ENCODE measurements around the gene CDKN2B-AS1. TPM values are rescaled to one million over a fixed set of nuclear protein-coding genes. Genes with fewer than 3 reads are reported as not detected.

Gene CDKN2B-AS1
- total and polyA plus RNA-seq, 2 experiments from 2014 or later, result 0.14 TPM; not detected in 1

- H3K4me3 Mint-ChIP-seq, result no peak overlapping the region
- TF ChIP-seq CTCF (conservative IDR thresholded peaks at IDR 0.05; ENCODE audit: low read depth in 2 of 2), result peak; percentile 62 to 78
- TF ChIP-seq EZH2phosphoT487 (IDR thresholded peaks at IDR 0.05; ENCODE audit: unreplicated experiment), result no peak
- H3K27me3 ChIP-seq (ENCODE audit: insufficient read depth), result no peaks in the 10 kb centered on the region
Observed at GRCh38 chr9:22119522-22120158, 125.0 kb downstream of the CDKN2B-AS1 start.

GRCh38 chr9:22120159-22120549 lies 125.6 kb downstream of the CDKN2B-AS1 start:
- H3K4me1 Mint-ChIP-seq, result peaks cover 18% of the 10 kb centered on the region
- H3K36me3 Mint-ChIP-seq (ENCODE audit: low read depth), result no peaks in the 10 kb centered on the region
- H3K4me3 Mint-ChIP-seq, result no peak overlapping the region
- no peaks in the 10 kb centered on the region for H3K9me3 Mint-ChIP-seq
- Histone ChIP-seq H4K20me1 (replicated peaks; ENCODE audit: insufficient read depth) (no peaks in the 10 kb centered on the region), H3F3A (replicated peaks; ENCODE audit: low read depth) (no peaks in the 10 kb centered on the region), H3K27ac (ENCODE audit: low read depth) (no peak overlapping the region), H3K36me3 (ENCODE audit: insufficient read depth) (no peaks in the 10 kb centered on the region), H3K4me3 (no peak overlapping the region), H2AFZ (no peak overlapping the region), H3K27me3 (ENCODE audit: insufficient read depth) (no peaks in the 10 kb centered on the region), H3K4me2 (no peak overlapping the region), H3K79me2 (replicated peaks; ENCODE audit: insufficient read depth) (no peaks in the 10 kb centered on the region), H3K9me2 (ENCODE audit: insufficient read depth) (no peaks in the 10 kb centered on the region), H3K4me1 (ENCODE audit: insufficient read depth) (peaks cover 22% of the 10 kb centered on the region)
- DNase-seq (ENCODE audit: low spot score) (no peak), ATAC-seq (no peak)
- H3K27ac Mint-ChIP-seq, result no peak overlapping the region
- no peaks in the 10 kb centered on the region for H3K27me3 Mint-ChIP-seq (ENCODE audit: insufficient read depth, low read depth, poor library complexity)
- TF ChIP-seq JUNB (IDR thresholded peaks at IDR 0.05; ENCODE audit: unreplicated experiment), result no peak
- no peak for TF ChIP-seq ZNF462 (CRISPR knock-in tag; IDR thresholded peaks at IDR 0.05)
- TF ChIP-seq EZH2phosphoT487 (IDR thresholded peaks at IDR 0.05; ENCODE audit: unreplicated experiment), result no peak
- no peak for TF ChIP-seq ZNF114 (CRISPR knock-in tag; IDR thresholded peaks at IDR 0.05)
- TF ChIP-seq NANOG (IDR thresholded peaks at IDR 0.05; ENCODE audit: borderline replicate concordance), result no peak
- no peak for TF ChIP-seq CTCF (conservative IDR thresholded peaks at IDR 0.05; ENCODE audit: low read depth in 2 of 2)
- TF ChIP-seq CREB1 (CRISPR knock-in tag; IDR thresholded peaks at IDR 0.05; ENCODE audit: low read depth), result no peak
- TF ChIP-seq STAT1 (IDR thresholded peaks at IDR 0.05; ENCODE audit: unreplicated experiment), result no peak
- TF ChIP-seq POLR2AphosphoS5 (IDR thresholded peaks at IDR 0.05; ENCODE audit: low read depth), result no peak
- no peak for TF ChIP-seq ZNF331 (CRISPR knock-in tag; IDR thresholded peaks at IDR 0.05; ENCODE audit: low read depth)

More at GRCh38 chr9:22119522-22120158, 125.0 kb downstream of the CDKN2B-AS1 start:
- Histone ChIP-seq H3K27ac (ENCODE audit: low read depth) (no peak overlapping the region), H3K4me1 (ENCODE audit: insufficient read depth) (peaks cover 22% of the 10 kb centered on the region), H3K4me2 (no peak overlapping the region), H3K9me2 (ENCODE audit: insufficient read depth) (no peaks in the 10 kb centered on the region), H3F3A (replicated peaks; ENCODE audit: low read depth) (no peaks in the 10 kb centered on the region), H3K36me3 (ENCODE audit: insufficient read depth) (no peaks in the 10 kb centered on the region), H2AFZ (no peak overlapping the region), H4K20me1 (replicated peaks; ENCODE audit: insufficient read depth) (no peaks in the 10 kb centered on the region), H3K4me3 (no peak overlapping the region), H3K79me2 (replicated peaks; ENCODE audit: insufficient read depth) (no peaks in the 10 kb centered on the region)
- no peaks in the 10 kb centered on the region for H3K27me3 Mint-ChIP-seq (ENCODE audit: insufficient read depth, low read depth, poor library complexity)
- peaks cover 18% of the 10 kb centered on the region for H3K4me1 Mint-ChIP-seq
- no peak overlapping the region for H3K27ac Mint-ChIP-seq
- H3K36me3 Mint-ChIP-seq (ENCODE audit: low read depth), result no peaks in the 10 kb centered on the region
- H3K9me3 Mint-ChIP-seq, result no peaks in the 10 kb centered on the region
- DNase-seq (ENCODE audit: low spot score) (peak; percentile 69), ATAC-seq (peak; percentile 72)

All from GM23338 (cell line).